PC-9 (cell line): ENCODE results near the gene SUV39H2. TPM values are rescaled to one million over a fixed set of nuclear protein-coding genes. Genes with fewer than 3 reads are reported as not detected.

Experiments used
- BruUV-seq: library from RNA; stranded (reverse); fragments of 400-500 nt; replicated peaks from 2 replicates; lab custom pipeline; 2021; lab: Mats Ljungman, UMichigan
- CTCF ChIA-PET: fragments of 300-600 bp; sonication (Branson Sonifier 250); formaldehyde crosslinking; loops from one replicate; lab custom pipeline; 2022; ENCODE audit warnings: antibody characterized with exemption; lab: Charles Lee
- POLR2A ChIA-PET: fragments of 300-600 bp; sonication (Branson Sonifier 250); formaldehyde crosslinking; loops from one replicate; lab custom pipeline; 2022; ENCODE audit warnings: antibody characterized with exemption; ENCODE audit not compliant: unreplicated experiment; lab: Charles Lee
- DNase-seq, 2 experiments: peaks; one replicate each; pipeline versions ENCODE4 v3.0.0 to v3.0.0-alpha.2; 2015 to 2022; ENCODE audit warnings: mixed read lengths in 1 of 2
- H2AFZ ChIP-seq: fragments of 200-600 bp; sonication (generic); 2 replicates; pipeline ENCODE4 v1.8.1; 2017; ENCODE audit warnings: antibody characterized with exemption
- H3F3A ChIP-seq: fragments of 200-600 bp; sonication (generic); 2 replicates; pipeline ENCODE4 v1.8.1; 2017; ENCODE audit warnings: antibody characterized with exemption, mild to moderate bottlenecking, low read depth; ENCODE audit not compliant: insufficient read depth
- H3K27ac ChIP-seq: fragments of 200-600 bp; sonication (generic); 2 replicates; pipeline ENCODE4 v1.6.1; 2016; ENCODE audit warnings: mixed run types
- H3K27me3 ChIP-seq: fragments of 200-600 bp; sonication (generic); 2 replicates; pipeline ENCODE4 v1.6.1; 2016; ENCODE audit warnings: low read depth, mixed run types; ENCODE audit not compliant: insufficient read depth
- H3K36me3 ChIP-seq: fragments of 200-600 bp; sonication (generic); 2 replicates; pipeline ENCODE4 v1.6.1; 2016; ENCODE audit warnings: low read depth, mixed run types
- H3K4me1 ChIP-seq: fragments of 200-600 bp; sonication (generic); replicated peaks from 2 replicates; pipeline ENCODE4 v1.6.1; 2016; ENCODE audit warnings: mixed run types; ENCODE audit not compliant: insufficient read depth
- H3K4me2 ChIP-seq: fragments of 200-600 bp; sonication (generic); 2 replicates; pipeline ENCODE4 v1.6.1; 2017; ENCODE audit warnings: mixed run types
- H3K4me3 ChIP-seq: fragments of 200-600 bp; sonication (generic); 2 replicates; pipeline ENCODE4 v1.6.1; 2016; ENCODE audit warnings: mixed run types
- H3K79me2 ChIP-seq: fragments of 200-600 bp; sonication (generic); 2 replicates; pipeline ENCODE4 v1.6.1; 2017; ENCODE audit warnings: low read depth, mixed run types
- H3K9me2 ChIP-seq: fragments of 200-600 bp; sonication (generic); 2 replicates; pipeline ENCODE4 v1.8.1; 2017; ENCODE audit warnings: mild to moderate bottlenecking; ENCODE audit not compliant: insufficient read depth
- H3K9me3 ChIP-seq: fragments of 200-600 bp; sonication (generic); 2 replicates; pipeline ENCODE4 v1.8.1; 2016; ENCODE audit warnings: low read depth; ENCODE audit not compliant: insufficient read depth
- H4K20me1 ChIP-seq: fragments of 200-600 bp; sonication (generic); 2 replicates; pipeline ENCODE4 v1.8.1; 2017; ENCODE audit not compliant: insufficient read depth
- EZH2 ChIP-seq: fragments of 200-600 bp; sonication (generic); IDR thresholded peaks from 2 replicates; pipeline ENCODE4 v1.8.0; 2017; ENCODE audit warnings: antibody characterized with exemption, low read depth
- intact Hi-C: fragments of 100-400 bp; cut with micrococcal nuclease; formaldehyde crosslinking; loops from one replicate; pipeline ENCODE4 v1.10.0; 2022; ENCODE audit not compliant: unreplicated experiment
- total RNA-seq: library from RNA; stranded (reverse); gene quantifications from 2 replicates; pipeline ENCODE4 v1.2.3, GENCODE V29; 2021
- TF ChIP-seq, protein P1 (sequence below): fragments of 200-600 bp; sonication (generic); conservative IDR thresholded peaks from 2 replicates; pipeline ENCODE4 v1.6.1; 2017; ENCODE audit warnings: mixed run types, antibody characterized with exemption, mild to moderate bottlenecking, moderate library complexity

The SUV39H2 gene
- total RNA-seq, 1 experiment from 2014 or later: 20.9 TPM

- intact Hi-C loops: no loop called here
- no peak overlapping the region for H2AFZ ChIP-seq
- no peaks in the 10 kb centered on the region for H3K27me3 ChIP-seq
- no peaks in the 10 kb centered on the region for H3K9me3 ChIP-seq
- no peaks in the 10 kb centered on the region for H3F3A ChIP-seq
- no peaks in the 10 kb centered on the region for H3K9me2 ChIP-seq
- peaks cover 93% of the 10 kb centered on the region for H3K79me2 ChIP-seq
- BruUV-seq: no TSS peak
- ChIA-PET POLR2A (no interaction called here), CTCF (no interaction called here)
- H3K4me1 ChIP-seq: peaks cover 15% of the 10 kb centered on the region
- no peak overlapping the region for H3K27ac ChIP-seq
- H3K4me2 ChIP-seq: no peak overlapping the region
- no peaks in the 10 kb centered on the region; the same call in 1 of the 2 replicates for H4K20me1 ChIP-seq
- H3K36me3 ChIP-seq: no peaks in the 10 kb centered on the region
- no peak for DNase-seq
- TF ChIP-seq, protein P1, sequence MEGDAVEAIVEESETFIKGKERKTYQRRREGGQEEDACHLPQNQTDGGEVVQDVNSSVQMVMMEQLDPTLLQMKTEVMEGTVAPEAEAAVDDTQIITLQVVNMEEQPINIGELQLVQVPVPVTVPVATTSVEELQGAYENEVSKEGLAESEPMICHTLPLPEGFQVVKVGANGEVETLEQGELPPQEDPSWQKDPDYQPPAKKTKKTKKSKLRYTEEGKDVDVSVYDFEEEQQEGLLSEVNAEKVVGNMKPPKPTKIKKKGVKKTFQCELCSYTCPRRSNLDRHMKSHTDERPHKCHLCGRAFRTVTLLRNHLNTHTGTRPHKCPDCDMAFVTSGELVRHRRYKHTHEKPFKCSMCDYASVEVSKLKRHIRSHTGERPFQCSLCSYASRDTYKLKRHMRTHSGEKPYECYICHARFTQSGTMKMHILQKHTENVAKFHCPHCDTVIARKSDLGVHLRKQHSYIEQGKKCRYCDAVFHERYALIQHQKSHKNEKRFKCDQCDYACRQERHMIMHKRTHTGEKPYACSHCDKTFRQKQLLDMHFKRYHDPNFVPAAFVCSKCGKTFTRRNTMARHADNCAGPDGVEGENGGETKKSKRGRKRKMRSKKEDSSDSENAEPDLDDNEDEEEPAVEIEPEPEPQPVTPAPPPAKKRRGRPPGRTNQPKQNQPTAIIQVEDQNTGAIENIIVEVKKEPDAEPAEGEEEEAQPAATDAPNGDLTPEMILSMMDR: no peak
- no peak for TF ChIP-seq EZH2
- H3K4me3 ChIP-seq: no peak overlapping the region
These were observed 5.4 kb downstream of the SUV39H2 start for GRCh38 chr10:14884082-14884481.

DNA sequence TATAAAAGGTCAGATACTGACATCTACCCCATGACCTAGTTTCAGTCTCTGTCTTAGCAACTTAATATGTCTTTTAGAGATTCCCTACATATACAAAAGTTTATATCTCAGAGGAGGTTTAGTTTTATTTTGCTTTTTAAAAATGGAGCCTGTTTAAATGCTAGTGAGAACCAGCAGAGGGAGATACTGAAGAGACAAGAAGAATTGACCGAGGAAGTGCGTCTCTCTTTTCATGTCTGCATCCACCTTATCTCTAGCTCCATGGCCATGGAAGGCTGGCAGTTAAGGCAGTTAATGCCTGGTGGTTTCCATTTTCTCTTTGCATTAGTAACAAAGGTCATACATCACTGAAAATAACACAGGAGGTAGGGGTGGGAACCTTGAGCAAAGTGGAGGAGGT, 10.7 kb downstream of the SUV39H2 start:
- Histone ChIP-seq H3K4me1 (no peaks in the 10 kb centered on the region), H3K9me3 (no peaks in the 10 kb centered on the region), H3K27ac (no peak overlapping the region), H3K4me2 (no peak overlapping the region), H3K36me3 (no peaks in the 10 kb centered on the region), H3F3A (no peaks in the 10 kb centered on the region), H3K9me2 (no peaks in the 10 kb centered on the region), H3K27me3 (no peaks in the 10 kb centered on the region), H3K4me3 (no peak overlapping the region), H2AFZ (no peak overlapping the region), H3K79me2 (peaks cover 67% of the 10 kb centered on the region), H4K20me1 (no peaks in the 10 kb centered on the region)
- POLR2A ChIA-PET: interaction anchor here (0.5 kb wide), 1 partner anchor 1551 kb away, joined by 4 read pairs; no protein-coding TSS in a partner anchor
- no TSS peak for BruUV-seq
- TF ChIP-seq EZH2: no peak
- TF ChIP-seq, protein P1: no peak; the same call in 1 of the 2 replicates
- intact Hi-C loops: no loop called here
- DNase-seq: no peak
- CTCF ChIA-PET: no interaction called here

DNA sequence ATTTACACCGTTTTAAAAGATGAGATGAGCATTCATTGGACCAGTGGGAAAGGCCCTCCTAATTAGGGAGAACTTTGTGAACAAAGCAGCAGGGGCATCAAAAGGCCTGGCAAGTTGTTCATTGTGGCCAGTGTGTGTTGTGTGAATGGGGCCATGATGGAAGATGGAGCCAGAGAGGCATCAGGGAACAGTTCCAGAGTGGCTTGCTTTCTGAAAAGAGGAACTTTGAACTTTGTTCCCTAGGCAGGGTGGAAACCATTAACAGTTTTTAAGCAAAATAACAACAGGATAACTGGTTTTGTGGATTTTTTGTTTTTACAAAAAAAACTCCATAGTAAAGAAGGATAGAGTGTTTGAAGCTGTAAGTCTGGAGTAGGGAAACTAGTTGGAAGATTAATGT, 12.5 kb downstream of the SUV39H2 start:
- DNase-seq: no peak
- peaks cover 55% of the 10 kb centered on the region for H3K79me2 ChIP-seq
- no peaks in the 10 kb centered on the region for H3K9me3 ChIP-seq
- H3K4me1 ChIP-seq: no peaks in the 10 kb centered on the region
- H3K4me3 ChIP-seq: no peak overlapping the region
- TF ChIP-seq, protein P1: no peak
- no peak for TF ChIP-seq EZH2
- ChIA-PET POLR2A (no interaction called here), CTCF (no interaction called here)
- H3F3A ChIP-seq: no peaks in the 10 kb centered on the region
- H3K27ac ChIP-seq: no peak overlapping the region
- no peak overlapping the region for H3K4me2 ChIP-seq
- intact Hi-C loops: no loop called here
- no TSS peak for BruUV-seq
- H3K36me3 ChIP-seq: no peaks in the 10 kb centered on the region
- H2AFZ ChIP-seq: no peak overlapping the region
- no peaks in the 10 kb centered on the region for H3K9me2 ChIP-seq
- no peaks in the 10 kb centered on the region for H3K27me3 ChIP-seq
- no peaks in the 10 kb centered on the region for H4K20me1 ChIP-seq
